Breast epithelium (tissue), 3 donors: ENCODE measurements around the gene OPTN.

Experiments used
- POLR2A ChIP-seq: fragments of 450-650 bp; IDR thresholded peaks from one replicate; pipeline ENCODE4 v1.6.1; 2016; ENCODE audit warnings: antibody characterized with exemption, mild to moderate bottlenecking, moderate library complexity
- POLR2AphosphoS5 ChIP-seq, 3 donors: sonication (generic); formaldehyde crosslinking; IDR thresholded peaks; one replicate each; pipeline ENCODE4 v1.6.1; 2017; ENCODE audit warnings: antibody characterized with exemption in 3 of 3
- TF ChIP-seq, protein P1 (sequence below), 3 donors: fragments of 450-650 bp; IDR thresholded peaks; one replicate each; pipeline ENCODE4 v1.5.1; 2016 to 2017; ENCODE audit warnings: antibody characterized with exemption in 3 of 3, mild to moderate bottlenecking in 3 of 3, moderate library complexity in 3 of 3

- TF ChIP-seq, protein P1, sequence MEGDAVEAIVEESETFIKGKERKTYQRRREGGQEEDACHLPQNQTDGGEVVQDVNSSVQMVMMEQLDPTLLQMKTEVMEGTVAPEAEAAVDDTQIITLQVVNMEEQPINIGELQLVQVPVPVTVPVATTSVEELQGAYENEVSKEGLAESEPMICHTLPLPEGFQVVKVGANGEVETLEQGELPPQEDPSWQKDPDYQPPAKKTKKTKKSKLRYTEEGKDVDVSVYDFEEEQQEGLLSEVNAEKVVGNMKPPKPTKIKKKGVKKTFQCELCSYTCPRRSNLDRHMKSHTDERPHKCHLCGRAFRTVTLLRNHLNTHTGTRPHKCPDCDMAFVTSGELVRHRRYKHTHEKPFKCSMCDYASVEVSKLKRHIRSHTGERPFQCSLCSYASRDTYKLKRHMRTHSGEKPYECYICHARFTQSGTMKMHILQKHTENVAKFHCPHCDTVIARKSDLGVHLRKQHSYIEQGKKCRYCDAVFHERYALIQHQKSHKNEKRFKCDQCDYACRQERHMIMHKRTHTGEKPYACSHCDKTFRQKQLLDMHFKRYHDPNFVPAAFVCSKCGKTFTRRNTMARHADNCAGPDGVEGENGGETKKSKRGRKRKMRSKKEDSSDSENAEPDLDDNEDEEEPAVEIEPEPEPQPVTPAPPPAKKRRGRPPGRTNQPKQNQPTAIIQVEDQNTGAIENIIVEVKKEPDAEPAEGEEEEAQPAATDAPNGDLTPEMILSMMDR (IDR thresholded peaks at IDR 0.05) = no peak
- TF ChIP-seq POLR2AphosphoS5 (IDR thresholded peaks at IDR 0.05) (no peak), POLR2A (no peak)
These were observed 58.4 kb downstream of the OPTN start for GRCh38 chr10:13158401-13158800.
